Measurements from ENCODE around the gene INPP5A.
"Not testable (repeated sequence)": the region's sequence is repeated elsewhere in the genome, so short reads cannot be mapped to it uniquely, and the experiment has no call there.

Gene INPP5A

GRCh38 chr10:132564690-132565089, 27.1 kb downstream of the INPP5A start:
- no peak for DNase-seq (ENCODE audit: low read depth)

GRCh38 chr10:132565516-132566209, 28.1 kb downstream of the INPP5A start:
- no peak for DNase-seq (ENCODE audit: low read depth)

- DNase-seq (ENCODE audit: low read depth) = no peak
These were observed 29.3 kb downstream of the INPP5A start for GRCh38 chr10:132566892-132567291.

- DNase-seq (ENCODE audit: low read depth) = no peak
These were observed 32.7 kb downstream of the INPP5A start for GRCh38 chr10:132570265-132570664.

GRCh38 chr10:132570771-132571649, 33.4 kb downstream of the INPP5A start:
- no peak for DNase-seq (ENCODE audit: low read depth)

- peak; percentile 58 for DNase-seq (ENCODE audit: low read depth)
These were observed 34.3 kb downstream of the INPP5A start for GRCh38 chr10:132571650-132572544.

- no peak for DNase-seq (ENCODE audit: low read depth)
These were observed 35.0 kb downstream of the INPP5A start for GRCh38 chr10:132572545-132572937.

GRCh38 chr10:132572946-132573345, 35.4 kb downstream of the INPP5A start:
- DNase-seq (ENCODE audit: low read depth) = not testable (repeated sequence)

- DNase-seq (ENCODE audit: low read depth) = no peak
These were observed 36.7 kb downstream of the INPP5A start for GRCh38 chr10:132574288-132574687.

- DNase-seq (ENCODE audit: low read depth) = no peak
These were observed 37.3 kb downstream of the INPP5A start for GRCh38 chr10:132574783-132575319.

- peak; percentile 49 for DNase-seq (ENCODE audit: low read depth)
These were observed 38.0 kb downstream of the INPP5A start for GRCh38 chr10:132575320-132576201.

- no peak for DNase-seq (ENCODE audit: low read depth)
These were observed 39.2 kb downstream of the INPP5A start for GRCh38 chr10:132576671-132577349.

- no peak for DNase-seq (ENCODE audit: low read depth)
These were observed 39.9 kb downstream of the INPP5A start for GRCh38 chr10:132577350-132578003.

GRCh38 chr10:132578287-132578951, 40.8 kb downstream of the INPP5A start:
- no peak for DNase-seq (ENCODE audit: low read depth)

GRCh38 chr10:132579027-132579859, 41.7 kb downstream of the INPP5A start:
- DNase-seq (ENCODE audit: low read depth) = no peak

GRCh38 chr10:132580143-132580542, 42.6 kb downstream of the INPP5A start:
- DNase-seq (ENCODE audit: low read depth) = no peak

- DNase-seq (ENCODE audit: low read depth) = no peak
These were observed 43.0 kb downstream of the INPP5A start for GRCh38 chr10:132580617-132581016.

- no peak for DNase-seq (ENCODE audit: low read depth)
These were observed 44.5 kb downstream of the INPP5A start for GRCh38 chr10:132582137-132582536.
